CD4-positive, alpha-beta T cell (primary cell): ENCODE data around the gene RPS18. TPM values are rescaled to one million over a fixed set of nuclear protein-coding genes. Genes with fewer than 3 reads are reported as not detected.

ENCODE experiments used
- ATAC-seq: fragments of 200-7000 bp; cut with Tn5 transposase; one replicate; pipeline ENCODE4 v1.10.0; 2022; ENCODE audit warnings: mild to moderate bottlenecking; ENCODE audit not compliant: poor library complexity
- CTCF ChIA-PET: fragments of 350-600 bp; sonication (Branson Sonifier 250); formaldehyde crosslinking; loops from one replicate; lab custom pipeline; 2021; ENCODE audit warnings: antibody characterized with exemption, inconsistent platforms; lab: Charles Lee
- POLR2A ChIA-PET: fragments of 350-600 bp; sonication (Branson Sonifier 250); formaldehyde crosslinking; loops from one replicate; lab custom pipeline; 2021; ENCODE audit warnings: antibody characterized with exemption, inconsistent platforms; lab: Charles Lee
- DNase-seq, 14 experiments: peaks; one replicate each; pipeline ENCODE4 v3.0.0-alpha.2; 2013 to 2020; ENCODE audit warnings: mixed read lengths in 2 of 14
- H3K27ac ChIP-seq, 2 donors: one replicate each; pipeline versions ENCODE4 v1.5.1 to v1.7.0; 2013; ENCODE audit warnings: low read length in 2 of 2, low read depth in 1 of 2, mild to moderate bottlenecking in 1 of 2
- H3K27me3 ChIP-seq, 2 experiments: 1 replicate in 1 of 2; 2 replicates in 1 of 2; pipeline versions ENCODE4 v1.6.1 to v1.7.0; 2013; ENCODE audit warnings: low read length in 2 of 2, control low read depth in 1 of 2, mild to moderate bottlenecking in 1 of 2, moderate library complexity in 1 of 2; ENCODE audit not compliant: insufficient read depth in 2 of 2, control insufficient read depth in 1 of 2
- H3K36me3 ChIP-seq: one replicate; pipeline ENCODE4 v1.6.1; 2013; ENCODE audit warnings: low read length, control low read depth; ENCODE audit not compliant: insufficient read depth
- H3K4me1 ChIP-seq: one replicate; pipeline ENCODE4 v1.6.1; 2013; ENCODE audit warnings: low read length, control low read depth; ENCODE audit not compliant: insufficient read depth
- H3K4me3 ChIP-seq: one replicate; pipeline ENCODE4 v1.5.1; 2013; ENCODE audit warnings: mild to moderate bottlenecking, low read length, moderate library complexity
- H3K9me3 ChIP-seq, 2 experiments: 1 replicate in 1 of 2; 2 replicates in 1 of 2; pipeline versions ENCODE4 v1.6.1 to v1.7.0; 2013; ENCODE audit warnings: low read length in 2 of 2, mild to moderate bottlenecking in 2 of 2, control low read depth in 1 of 2, moderate library complexity in 1 of 2; ENCODE audit not compliant: control insufficient read depth in 1 of 2, insufficient read depth in 1 of 2
- H3K27ac Mint-ChIP-seq: one replicate; pipeline ENCODE4 v1.8.0; 2020; ENCODE audit warnings: mixed read lengths
- H3K27me3 Mint-ChIP-seq: one replicate; pipeline ENCODE4 v1.8.0; 2021; ENCODE audit warnings: mixed read lengths
- H3K36me3 Mint-ChIP-seq: one replicate; pipeline ENCODE4 v1.8.0; 2021; ENCODE audit warnings: low read depth, mixed read lengths
- H3K4me1 Mint-ChIP-seq: one replicate; pipeline ENCODE4 v1.8.0; 2021; ENCODE audit warnings: low read depth, mixed read lengths
- H3K4me3 Mint-ChIP-seq: one replicate; pipeline ENCODE4 v1.8.0; 2020; ENCODE audit warnings: mild to moderate bottlenecking, mixed read lengths
- H3K9me3 Mint-ChIP-seq: one replicate; pipeline ENCODE4 v1.8.0; 2020; ENCODE audit warnings: mixed read lengths
- intact Hi-C, 2 experiments: fragments of 100-400 bp; cut with DNase I in 1 of 2; cut with micrococcal nuclease in 1 of 2; formaldehyde crosslinking; loops; one replicate each; pipeline versions ENCODE4 v1.15.1 to v1.9.0; 2023 to 2025; cut with DNase I, micrococcal nuclease
- total RNA-seq, 174 experiments: library from RNA in 2 of 174; stranded (reverse) in 2 of 174; gene quantifications; one replicate each; pipeline ENCODE4 v1.2.3 and lab custom pipeline; 2021 to 2026
- TF ChIP-seq, protein P1 (sequence below): fragments of 200-600 bp; IDR thresholded peaks from one replicate; pipeline ENCODE4 v1.8.0; 2022; ENCODE audit warnings: antibody characterized with exemption, mild to moderate bottlenecking

Gene RPS18
- total RNA-seq, 2 experiments from 2014 or later, result 5,159 to 5,309 TPM

DNA sequence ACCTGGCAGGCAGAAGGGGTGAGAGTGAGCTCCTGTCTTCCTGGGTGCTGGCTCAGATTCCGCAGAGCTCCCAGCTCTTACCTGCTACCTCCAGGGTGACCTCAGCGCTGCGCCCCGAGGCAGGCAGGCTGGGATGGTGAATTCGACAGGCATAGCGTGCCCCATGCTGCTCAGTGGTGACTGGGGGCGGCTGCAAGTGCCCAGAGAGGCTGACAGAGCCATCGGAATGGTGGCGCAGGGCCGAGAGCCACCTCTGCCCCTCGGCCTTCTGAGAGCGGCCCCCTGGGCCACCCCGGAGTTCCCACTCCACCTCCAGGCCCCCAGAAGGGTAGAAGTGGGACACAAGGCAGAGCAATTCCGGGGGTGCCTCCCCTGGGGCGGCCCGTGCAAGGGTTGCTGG, 32.3 kb downstream of the RPS18 start:
- no peak overlapping the region for H3K4me3 Mint-ChIP-seq

DNA sequence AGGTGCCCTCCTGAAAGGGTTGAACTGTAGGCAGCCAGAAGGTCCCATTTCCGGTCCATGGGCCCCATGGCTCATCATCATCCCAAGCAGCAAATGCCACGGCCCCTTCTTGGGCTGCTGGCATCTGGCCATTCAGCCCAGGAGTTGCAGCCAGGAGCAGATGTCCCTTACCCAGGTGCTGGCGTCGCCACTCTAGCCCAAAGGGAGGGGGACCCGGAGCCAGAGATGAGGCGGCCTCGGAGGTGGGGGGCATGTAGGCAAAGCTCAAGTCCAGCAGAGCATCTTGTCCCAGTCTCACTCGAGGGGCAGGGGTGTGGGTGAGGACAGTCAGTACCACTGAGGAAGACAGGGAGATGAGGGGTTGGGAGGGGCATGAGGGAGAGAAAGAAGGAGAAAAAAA, 33.2 kb downstream of the RPS18 start:
- H3K27ac ChIP-seq, result no peak overlapping the region
- TF ChIP-seq, protein P1, sequence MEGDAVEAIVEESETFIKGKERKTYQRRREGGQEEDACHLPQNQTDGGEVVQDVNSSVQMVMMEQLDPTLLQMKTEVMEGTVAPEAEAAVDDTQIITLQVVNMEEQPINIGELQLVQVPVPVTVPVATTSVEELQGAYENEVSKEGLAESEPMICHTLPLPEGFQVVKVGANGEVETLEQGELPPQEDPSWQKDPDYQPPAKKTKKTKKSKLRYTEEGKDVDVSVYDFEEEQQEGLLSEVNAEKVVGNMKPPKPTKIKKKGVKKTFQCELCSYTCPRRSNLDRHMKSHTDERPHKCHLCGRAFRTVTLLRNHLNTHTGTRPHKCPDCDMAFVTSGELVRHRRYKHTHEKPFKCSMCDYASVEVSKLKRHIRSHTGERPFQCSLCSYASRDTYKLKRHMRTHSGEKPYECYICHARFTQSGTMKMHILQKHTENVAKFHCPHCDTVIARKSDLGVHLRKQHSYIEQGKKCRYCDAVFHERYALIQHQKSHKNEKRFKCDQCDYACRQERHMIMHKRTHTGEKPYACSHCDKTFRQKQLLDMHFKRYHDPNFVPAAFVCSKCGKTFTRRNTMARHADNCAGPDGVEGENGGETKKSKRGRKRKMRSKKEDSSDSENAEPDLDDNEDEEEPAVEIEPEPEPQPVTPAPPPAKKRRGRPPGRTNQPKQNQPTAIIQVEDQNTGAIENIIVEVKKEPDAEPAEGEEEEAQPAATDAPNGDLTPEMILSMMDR, result no peak
- H3K27me3 ChIP-seq, result no peaks in the 10 kb centered on the region
- no peaks in the 10 kb centered on the region for H3K27me3 Mint-ChIP-seq
- H3K4me1 ChIP-seq, result peaks cover 39% of the 10 kb centered on the region
- ATAC-seq, result no peak
- H3K27ac Mint-ChIP-seq, result no peak overlapping the region
- H3K9me3 Mint-ChIP-seq, result no peaks in the 10 kb centered on the region
- DNase-seq, result no peak
- ChIA-PET POLR2A (no interaction called here), CTCF (no interaction called here)
- no peak overlapping the region for H3K4me3 Mint-ChIP-seq
- peaks cover 73% of the 10 kb centered on the region for H3K36me3 ChIP-seq
- H3K9me3 ChIP-seq, result no peaks in the 10 kb centered on the region
- H3K4me3 ChIP-seq, result no peak overlapping the region
- peaks cover 37% of the 10 kb centered on the region for H3K4me1 Mint-ChIP-seq
- intact Hi-C loops, result no loop called here
- H3K36me3 Mint-ChIP-seq, result peaks cover 71% of the 10 kb centered on the region

More for the DNA sequence above, 32.3 kb downstream of the RPS18 start:
- POLR2A ChIA-PET, result interaction anchor here (0.6 to 1.3 kb wide), 2 partner anchors 9 to 37 kb away, joined by 3 read pairs; no protein-coding TSS in a partner anchor
- TF ChIP-seq, protein P1, result no peak
- no peak for DNase-seq
- peaks cover 66% of the 10 kb centered on the region for H3K36me3 ChIP-seq
- no peaks in the 10 kb centered on the region for H3K9me3 ChIP-seq
- ATAC-seq, result no peak
- Mint-ChIP-seq H3K27me3 (no peaks in the 10 kb centered on the region), H3K4me1 (peaks cover 45% of the 10 kb centered on the region), H3K36me3 (peaks cover 79% of the 10 kb centered on the region), H3K27ac (peak overlapping the region; percentile 13), H3K9me3 (no peaks in the 10 kb centered on the region)
- H3K27ac ChIP-seq, result no peak overlapping the region
- H3K27me3 ChIP-seq, result no peaks in the 10 kb centered on the region
- H3K4me1 ChIP-seq, result peaks cover 40% of the 10 kb centered on the region
- CTCF ChIA-PET, result no interaction called here
- H3K4me3 ChIP-seq, result no peak overlapping the region
- intact Hi-C loops, result no loop called here

DNA sequence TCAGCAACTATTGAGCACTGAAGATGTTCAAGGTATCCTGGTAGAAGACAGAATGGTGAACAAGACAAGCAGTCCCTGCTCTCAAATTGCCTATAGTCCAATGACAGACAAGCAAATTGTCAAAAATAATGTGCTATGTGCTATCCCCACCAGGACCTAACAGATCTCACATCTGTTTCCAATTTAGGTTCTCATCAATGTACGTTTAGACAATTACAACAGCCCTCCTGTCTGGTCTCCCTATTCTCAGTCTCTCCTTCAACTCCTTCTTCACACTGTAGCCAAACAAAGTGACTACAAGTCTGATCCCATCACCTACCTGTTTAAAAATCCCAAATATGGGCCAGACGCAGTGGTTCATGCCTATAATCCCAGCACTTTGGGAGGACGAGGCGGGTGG, 34.5 kb downstream of the RPS18 start:
- no peaks in the 10 kb centered on the region for H3K9me3 Mint-ChIP-seq
- peak overlapping the region; percentile 25 for H3K4me3 Mint-ChIP-seq
- ChIA-PET CTCF (interaction anchor here (1.3 kb wide), 1 partner anchor 11 kb away, joined by 3 read pairs; no protein-coding TSS in a partner anchor), POLR2A (interaction anchor here (2.8 kb wide), 1 partner anchor 38 kb away, joined by 12 read pairs; no protein-coding TSS in a partner anchor)
- peak overlapping the region in 1 of 2 donors; percentile 32 for H3K27ac ChIP-seq
- peak overlapping the region; percentile 31 for H3K27ac Mint-ChIP-seq
- intact Hi-C loops, result no loop called here
- H3K36me3 Mint-ChIP-seq, result peaks cover 66% of the 10 kb centered on the region
- no peak overlapping the region for H3K4me3 ChIP-seq
- no peak for ATAC-seq
- peaks cover 31% of the 10 kb centered on the region for H3K4me1 Mint-ChIP-seq
- peaks cover 80% of the 10 kb centered on the region for H3K36me3 ChIP-seq
- H3K4me1 ChIP-seq, result peaks cover 47% of the 10 kb centered on the region
- DNase-seq, result no peak
- H3K9me3 ChIP-seq, result no peaks in the 10 kb centered on the region
- no peaks in the 10 kb centered on the region for H3K27me3 ChIP-seq
- TF ChIP-seq, protein P1, result no peak
- H3K27me3 Mint-ChIP-seq, result no peaks in the 10 kb centered on the region
